ENCODE data around the gene ANO9.

Gene ANO9, protein sequence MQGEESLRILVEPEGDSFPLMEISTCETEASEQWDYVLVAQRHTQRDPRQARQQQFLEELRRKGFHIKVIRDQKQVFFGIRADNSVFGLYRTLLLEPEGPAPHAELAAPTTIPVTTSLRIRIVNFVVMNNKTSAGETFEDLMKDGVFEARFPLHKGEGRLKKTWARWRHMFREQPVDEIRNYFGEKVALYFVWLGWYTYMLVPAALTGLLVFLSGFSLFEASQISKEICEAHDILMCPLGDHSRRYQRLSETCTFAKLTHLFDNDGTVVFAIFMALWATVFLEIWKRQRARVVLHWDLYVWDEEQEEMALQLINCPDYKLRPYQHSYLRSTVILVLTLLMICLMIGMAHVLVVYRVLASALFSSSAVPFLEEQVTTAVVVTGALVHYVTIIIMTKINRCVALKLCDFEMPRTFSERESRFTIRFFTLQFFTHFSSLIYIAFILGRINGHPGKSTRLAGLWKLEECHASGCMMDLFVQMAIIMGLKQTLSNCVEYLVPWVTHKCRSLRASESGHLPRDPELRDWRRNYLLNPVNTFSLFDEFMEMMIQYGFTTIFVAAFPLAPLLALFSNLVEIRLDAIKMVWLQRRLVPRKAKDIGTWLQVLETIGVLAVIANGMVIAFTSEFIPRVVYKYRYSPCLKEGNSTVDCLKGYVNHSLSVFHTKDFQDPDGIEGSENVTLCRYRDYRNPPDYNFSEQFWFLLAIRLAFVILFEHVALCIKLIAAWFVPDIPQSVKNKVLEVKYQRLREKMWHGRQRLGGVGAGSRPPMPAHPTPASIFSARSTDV

DNA sequence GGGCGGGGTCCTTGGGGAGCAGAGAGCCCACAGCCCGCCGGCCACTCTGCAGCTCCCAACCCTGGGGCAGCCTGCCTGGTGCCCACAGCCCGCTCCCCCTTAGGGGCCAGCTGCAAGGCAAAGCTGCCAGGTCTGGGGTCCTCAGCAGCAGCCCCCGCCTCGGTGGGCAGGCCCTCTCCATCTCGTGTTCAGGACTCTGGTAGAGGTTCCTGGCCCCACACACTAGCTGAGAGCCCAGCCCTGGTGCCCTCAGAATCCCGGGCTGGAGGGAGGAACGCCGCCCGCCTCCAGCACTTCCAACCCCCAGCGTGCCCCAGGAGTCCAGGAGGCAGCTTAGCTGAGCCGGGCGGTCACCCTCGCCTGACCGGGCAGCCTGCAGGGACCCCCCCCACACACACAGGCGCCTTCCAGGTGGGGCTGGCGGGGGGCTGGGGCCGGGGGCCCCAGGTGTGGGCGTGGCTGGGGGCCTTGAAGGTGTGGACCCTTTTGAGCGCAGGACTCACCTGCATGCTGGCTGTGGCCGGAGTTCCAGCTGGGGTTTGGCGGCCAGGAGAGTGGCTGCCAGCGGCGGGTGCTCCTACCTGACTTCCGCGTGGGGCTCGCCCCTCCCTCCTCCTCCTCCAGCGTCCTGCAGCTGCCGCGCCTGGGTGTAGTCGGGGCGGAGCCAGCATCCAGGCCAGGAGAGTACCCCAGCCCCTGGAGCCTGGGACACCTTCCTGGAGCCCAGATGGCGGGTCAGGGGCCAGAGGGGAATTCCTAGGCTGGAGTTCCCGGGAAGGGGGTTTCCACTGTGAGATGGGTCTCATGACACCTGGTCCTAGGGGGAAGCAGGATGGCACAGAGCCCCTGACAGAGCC is at the start of gene ANO9:
ANO9 (minus strand) TSS at position 594 of the 857 bp plus-strand sequence; CDS start at position 509, 85 bp downstream.
- peak; percentile 96 for DNase-seq

DNA sequence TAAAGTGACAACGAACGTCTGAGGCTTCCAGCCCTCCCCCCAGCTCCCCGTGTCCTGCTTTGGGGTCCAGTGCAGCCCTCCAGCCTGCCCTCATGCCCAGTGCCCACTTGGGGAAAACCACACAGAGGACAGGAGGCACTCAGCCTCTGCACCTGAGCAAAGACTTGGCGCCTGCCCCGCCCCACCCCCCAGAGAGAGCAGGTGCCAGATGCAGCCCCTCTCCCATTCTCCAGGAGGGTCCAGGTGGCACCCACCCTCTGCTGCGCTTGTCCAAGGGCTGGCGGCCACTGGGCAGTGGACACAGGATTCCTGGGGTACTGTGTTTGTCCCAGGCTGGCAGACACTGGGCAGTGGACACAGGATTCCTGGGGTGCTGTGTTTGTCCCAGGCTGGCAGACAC is 49.5 kb upstream of the ANO9 start:
- no peak for DNase-seq

DNA sequence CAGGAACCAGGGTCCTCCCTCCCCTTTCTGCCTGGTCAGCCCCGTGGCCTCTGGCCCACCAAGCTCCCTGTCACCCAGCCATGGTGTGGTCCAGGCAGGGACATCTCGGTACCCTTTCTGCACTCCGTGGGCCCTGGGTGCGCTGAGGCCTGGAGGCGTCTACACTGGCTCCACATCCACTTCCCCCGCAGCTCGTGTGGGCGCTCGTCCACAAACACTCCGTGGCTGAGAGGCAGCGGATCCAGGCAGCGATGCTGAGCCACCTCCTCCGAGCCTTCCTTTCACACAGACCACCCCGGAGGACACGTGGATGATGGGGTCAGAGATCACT is 49.1 kb upstream of the ANO9 start:
- DNase-seq, result no peak

DNA sequence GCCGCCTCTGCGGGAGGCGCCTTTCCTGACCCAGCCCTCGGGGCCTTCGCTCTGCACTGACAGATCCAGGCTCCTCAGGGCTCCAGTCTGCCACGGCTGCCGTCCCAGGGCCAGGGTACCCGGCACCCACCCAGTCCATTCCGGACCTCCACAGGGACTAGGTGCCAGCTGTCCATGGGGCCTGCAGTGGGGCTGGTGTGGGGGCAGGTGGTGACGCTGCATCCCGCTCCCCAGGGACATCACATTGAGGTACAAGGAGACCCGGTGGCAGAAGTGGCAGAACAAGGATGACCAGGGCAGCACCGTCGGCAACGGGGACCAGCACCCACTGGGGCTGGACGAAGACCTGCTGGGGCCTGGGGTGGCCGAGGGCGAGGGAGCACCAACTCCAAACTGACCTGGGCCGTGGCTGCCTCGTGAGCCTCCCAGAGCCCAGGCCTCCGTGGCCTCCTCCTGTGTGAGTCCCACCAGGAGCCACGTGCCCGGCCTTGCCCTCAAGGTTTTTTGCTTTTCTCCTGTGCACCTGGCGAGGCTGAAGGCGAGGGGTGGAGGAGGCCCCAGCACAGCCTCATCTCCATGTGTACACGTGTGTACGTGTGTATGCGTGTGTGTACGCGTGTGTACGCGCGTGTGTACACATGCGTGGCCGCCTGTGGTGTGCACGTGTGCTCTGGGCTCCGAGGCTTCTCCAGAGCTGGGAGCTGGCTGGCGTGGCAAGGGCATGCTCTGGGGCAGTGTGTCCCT is 48.5 kb upstream of the ANO9 start:
- no peak for DNase-seq

DNA sequence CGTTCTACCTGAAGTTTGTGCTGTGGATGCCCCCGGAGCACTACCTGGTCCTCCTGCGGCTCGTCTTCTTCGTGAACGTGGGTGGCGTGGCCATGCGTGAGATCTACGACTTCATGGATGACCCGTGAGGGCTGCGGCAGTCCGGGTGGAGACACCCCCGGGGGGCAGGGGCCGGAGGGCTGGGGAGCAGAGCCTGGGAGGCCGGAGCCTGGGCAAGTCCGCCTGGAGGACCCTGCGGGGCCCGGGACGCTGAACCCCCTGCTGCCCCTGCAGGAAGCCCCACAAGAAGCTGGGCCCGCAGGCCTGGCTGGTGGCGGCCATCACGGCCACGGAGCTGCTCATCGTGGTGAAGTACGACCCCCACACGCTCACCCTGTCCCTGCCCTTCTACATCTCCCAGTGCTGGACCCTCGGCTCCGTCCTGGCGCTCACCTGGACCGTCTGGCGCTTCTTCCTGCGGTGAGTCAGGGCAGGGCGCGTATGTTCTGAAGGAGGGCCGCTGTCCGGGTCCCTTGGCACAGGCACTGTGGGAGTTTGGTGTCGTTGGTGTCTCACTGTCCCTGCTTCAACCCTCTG is 47.9 kb upstream of the ANO9 start:
- DNase-seq, result no peak

DNA sequence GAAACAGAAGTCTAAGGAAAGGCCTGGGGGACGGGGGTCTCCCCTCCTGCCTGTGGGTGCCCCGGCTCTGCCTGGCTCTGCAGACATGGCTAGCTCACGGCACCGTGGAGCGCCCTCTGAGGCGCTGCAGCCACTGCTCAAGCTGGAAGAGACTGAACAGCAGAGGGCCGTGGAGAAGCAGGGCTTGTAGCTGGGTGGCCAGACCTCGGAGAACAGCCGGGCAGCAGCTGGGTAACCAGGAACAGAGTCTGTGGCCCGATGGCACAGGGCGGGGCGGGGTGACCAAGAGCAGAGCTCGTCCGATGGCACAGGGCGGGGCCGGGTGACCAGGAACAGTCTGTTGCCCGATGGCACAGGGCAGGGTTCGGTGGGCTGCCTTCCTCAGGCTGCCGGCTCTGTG is 47.2 kb upstream of the ANO9 start:
- DNase-seq, result peak; percentile 34

DNA sequence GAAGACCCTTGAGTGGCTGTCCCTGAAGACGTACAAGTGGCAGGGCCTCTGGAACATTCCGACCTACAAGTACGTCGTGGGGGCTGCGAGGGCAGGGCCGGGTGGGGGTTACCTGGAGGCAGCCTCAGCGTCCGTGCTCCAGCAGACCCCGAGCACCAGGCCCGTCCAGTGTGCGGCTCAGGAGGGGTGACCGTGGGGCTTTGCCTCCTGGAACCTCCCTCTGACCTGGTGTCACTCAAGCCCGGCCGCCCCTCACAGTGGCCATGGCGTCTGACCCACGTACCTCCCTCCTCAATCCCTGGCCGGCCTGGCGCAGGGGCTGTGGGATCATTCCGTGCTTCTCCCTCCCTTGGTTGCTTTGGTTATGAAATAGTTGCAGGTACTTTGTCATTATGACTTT is 46.8 kb upstream of the ANO9 start:
- no peak for DNase-seq

DNA sequence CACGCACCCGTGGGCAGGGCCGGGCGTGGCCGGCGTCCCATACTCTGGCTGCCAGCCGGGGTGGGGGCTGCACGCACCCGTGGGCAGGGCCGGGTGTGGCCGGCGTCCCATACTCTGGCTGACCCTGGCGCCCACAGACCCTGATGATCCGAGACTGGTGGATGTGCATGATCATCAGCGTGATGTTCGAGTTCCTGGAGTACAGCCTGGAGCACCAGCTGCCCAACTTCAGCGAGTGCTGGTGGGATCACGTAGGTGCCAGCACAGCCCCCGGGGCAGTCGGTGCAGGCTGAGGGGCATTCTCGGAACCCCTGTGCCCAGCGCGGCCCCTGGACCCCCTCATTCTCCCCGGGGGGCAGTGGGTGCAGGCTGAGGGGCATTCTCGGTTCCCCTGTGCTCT is 46.3 kb upstream of the ANO9 start:
- DNase-seq, result no peak

DNA sequence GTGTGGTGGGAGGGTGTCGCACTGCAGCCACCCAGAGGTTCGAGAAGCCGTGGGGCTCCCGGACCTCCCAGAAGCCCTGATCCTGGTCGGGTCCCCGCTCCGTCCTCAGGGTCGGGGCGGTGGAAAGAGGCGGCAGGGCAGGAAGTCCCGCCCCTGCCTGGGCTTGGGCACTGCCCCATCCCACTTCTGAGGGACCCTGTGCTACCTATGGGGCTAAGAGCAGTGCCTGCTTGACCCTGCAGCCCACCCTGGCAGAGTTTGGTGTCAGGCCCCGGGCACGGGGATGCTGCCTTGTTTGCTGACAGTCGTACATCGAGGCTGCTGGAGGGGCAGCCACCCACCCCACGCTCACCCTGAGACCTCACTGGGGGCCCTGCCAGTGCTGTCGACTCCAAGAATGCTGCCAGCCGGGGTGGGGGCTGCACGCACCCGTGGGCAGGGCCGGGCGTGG is 45.8 kb upstream of the ANO9 start:
- DNase-seq, result no peak

DNA sequence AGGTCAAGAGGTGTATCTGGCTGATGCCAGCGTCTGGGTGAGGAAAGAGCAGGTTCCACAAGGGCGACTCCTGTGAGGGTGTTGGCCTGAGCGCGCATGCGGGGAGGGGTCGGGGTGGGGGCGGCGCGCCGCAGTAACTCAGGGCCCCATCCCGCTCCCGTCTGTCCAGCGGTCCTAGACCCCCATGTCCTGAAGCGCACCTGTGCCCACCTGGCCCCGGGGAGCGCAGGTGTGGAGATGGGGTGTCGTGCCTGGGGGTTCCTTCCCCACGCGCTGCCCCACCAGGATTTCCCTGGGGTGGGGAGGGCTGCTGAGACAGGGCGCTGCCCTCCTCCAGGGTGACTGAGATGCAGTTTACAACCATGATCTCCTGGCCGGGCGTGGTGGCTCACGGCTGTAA is 44.4 kb upstream of the ANO9 start:
- no peak for DNase-seq

DNA sequence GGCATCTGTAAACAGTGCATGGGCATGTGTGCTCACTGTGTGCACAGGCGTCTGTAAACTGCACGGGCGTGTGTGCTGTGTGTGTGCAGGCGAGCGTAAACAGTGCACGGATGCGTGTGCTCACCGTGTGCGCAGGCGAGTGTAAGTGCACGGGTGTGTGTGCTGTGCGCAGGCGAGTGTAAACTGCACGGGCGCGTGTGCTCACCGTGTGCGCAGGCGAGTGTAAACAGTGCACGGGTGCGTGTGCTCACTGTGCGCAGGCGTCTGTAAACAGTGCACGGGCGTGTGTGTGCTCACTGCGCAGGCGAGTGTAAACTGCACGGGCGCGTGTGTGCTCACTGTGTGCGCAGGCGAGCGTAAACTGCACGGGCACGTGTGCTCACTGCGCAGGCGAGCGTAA is 42.8 kb upstream of the ANO9 start:
- no peak for DNase-seq

DNA sequence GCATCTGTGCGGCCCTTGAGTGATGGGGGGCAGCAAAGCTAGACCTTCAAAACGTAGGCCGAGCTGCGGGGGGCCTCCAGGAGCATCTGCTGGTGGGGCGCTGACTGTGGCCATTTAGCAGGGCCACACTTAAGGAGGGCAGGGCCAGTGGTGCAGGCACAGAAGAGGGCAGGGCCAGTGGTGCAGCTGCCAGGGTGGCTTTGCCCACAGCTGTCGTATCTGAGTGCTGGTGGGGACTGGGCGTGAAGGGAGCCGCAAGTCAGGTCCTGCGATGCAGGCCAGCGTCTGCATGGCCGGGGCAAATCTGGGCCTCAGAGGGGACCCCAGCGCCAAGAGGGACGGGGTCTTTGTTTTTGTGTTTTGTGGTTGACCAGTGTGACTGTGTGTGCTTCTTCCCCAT is 37.5 kb upstream of the ANO9 start:
- DNase-seq, result no peak

DNA sequence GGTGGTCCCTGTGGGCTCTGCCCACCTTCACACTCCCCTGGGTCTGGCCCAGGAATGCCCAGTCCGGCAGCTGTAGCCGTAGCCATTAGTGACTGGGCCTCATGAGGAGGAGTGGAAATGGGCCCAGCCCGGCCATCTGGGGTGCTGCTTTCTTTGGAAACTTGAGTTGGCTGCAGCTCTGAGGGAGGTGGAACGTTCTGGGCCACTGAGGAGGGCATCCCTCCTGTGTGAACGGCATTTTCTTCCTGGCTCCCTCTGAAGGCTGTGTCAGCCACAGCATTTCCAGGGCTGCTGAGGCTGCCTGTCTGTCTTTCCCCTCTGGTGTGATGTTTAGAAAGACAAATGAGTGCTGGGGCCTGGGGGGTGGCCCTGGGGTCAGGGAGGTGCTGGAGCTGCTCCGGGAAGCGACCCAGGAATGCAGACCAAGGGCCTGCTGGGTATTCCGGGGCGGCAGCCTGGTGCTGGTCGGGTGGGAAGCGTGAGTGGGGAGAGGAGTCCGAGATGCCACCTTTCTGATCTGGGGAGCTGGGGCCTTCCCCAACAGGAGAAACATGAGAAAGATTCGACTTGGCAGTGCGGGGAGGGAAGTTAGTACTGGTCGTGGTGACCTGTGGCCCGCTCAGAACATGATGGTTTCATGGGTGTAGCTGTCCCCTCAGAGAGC is 35.4 kb upstream of the ANO9 start:
- DNase-seq, result no peak

DNA sequence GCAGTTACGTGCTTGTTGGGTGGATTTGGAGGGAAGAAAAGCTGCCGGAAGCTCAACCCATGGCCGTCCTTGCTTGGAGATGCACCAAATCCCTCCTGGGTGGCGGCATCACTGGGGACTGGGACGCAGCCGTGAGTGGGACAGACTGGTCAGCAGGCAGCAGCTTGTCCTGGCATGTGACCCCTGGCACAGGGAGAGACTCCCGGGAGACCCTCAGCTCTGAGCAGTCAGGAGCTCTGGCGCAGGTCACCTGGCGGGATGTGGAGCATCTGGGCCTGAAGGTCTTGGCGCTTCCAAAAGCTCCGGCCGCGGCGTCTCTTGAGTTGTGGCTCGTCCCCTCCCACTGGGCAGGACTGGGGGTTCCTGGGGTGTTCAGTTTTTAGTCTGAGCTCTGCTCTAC is 34.6 kb upstream of the ANO9 start:
- no peak for DNase-seq

DNA sequence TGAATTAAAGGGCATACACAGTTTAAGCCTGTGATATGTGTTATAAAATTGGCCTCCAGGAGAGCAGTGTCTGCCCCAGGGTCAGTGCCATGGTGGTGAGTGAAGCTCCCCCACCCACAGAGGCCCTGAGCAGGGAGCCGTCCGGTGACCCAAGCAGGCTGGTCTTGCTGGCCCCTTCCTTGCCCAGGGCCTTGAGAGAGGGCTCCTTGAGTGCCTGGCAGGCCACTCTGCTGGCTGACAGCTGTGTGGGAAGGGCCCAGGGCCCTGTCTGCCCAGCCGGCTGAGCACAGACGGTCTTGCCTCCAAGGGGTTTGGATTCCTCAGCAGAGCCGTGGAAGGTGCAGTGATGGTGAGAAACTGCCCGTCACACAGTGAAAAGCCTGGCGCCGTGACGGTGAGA is 34.1 kb upstream of the ANO9 start:
- DNase-seq, result no peak

DNA sequence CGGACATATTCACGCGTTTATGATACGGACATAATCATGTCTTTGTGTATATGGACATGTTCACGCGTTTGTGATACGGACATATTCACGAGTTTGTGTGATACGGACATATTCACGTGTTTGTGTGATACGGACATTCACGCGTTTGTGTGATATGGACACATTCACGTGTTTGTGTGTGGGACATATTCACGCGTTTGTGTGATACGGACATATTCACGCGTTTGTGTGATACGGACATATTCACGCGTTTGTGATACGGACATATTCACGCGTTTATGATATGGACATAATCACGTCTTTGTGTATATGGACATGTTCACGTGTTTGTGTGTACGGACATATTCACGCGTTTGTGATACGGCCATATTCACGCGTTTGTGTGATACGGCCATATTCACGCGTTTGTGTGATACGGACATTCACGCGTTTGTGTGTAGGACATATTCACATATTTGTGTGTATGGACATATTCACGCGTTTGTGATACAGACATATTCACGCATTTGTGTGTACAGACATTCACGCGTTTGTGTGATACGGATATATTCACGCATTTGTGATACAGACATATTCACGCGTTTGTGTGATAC is 33.2 kb upstream of the ANO9 start:
- DNase-seq, result no peak

DNA sequence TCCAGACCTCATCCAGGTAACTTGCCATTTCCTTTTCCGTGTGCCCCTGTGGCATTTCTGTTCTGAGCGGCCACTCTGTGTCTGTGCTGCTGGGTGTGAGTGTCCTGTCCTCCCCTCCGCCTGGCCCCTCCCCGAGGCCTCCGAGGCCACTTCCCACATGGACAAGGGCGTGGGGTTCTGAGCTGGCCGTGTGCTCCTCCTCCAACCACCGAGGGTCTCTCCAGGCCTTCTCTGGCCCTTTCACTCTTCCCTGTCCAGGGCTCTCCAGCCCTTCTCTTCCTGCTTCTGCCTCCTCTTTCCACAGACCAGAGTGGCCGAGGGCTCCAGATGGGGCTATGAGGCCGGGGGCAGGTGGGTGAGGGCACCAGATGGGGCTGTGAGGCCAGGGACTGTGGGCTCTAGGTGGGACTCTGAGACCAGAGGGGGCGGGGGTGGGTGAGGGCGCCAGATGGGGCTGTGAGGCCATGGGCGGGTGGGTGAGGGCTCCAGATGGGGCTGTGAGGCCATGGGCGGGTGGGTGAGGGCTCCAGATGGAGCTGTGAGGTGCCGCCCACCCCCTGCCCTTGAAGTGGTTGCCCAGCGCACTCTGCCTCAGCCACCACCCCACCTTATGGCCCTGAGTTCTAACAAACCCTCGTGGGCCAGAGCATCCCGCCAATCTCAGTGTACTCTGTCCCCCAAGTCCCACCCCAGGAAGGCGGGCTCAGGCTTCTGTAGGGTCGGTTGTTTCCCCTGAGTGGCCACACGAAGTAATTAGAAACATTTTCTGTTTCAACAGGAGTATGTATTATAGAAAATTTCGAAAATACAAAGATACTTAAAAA is 32.4 kb upstream of the ANO9 start:
- DNase-seq, result no peak

DNA sequence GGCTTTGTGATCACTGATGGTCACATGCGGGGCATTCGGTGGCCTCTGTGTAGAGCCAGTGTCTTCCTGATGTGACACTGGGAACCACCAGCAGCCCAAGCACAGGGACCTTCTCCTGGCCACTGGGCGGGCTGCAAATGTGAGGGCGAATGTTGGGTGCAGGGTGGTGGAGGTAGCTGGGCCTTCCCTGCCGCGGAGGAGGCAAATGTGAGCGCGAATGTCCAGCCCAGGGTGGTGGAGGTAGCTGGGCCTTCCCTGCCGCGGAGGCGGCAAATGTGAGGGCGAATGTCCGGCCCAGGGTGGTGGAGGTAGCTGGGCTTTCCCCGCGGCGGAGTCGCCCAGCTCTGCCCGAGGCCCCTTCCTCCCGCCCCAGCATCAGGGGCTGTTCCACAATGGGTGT is 31.6 kb upstream of the ANO9 start:
- no peak for DNase-seq

DNA sequence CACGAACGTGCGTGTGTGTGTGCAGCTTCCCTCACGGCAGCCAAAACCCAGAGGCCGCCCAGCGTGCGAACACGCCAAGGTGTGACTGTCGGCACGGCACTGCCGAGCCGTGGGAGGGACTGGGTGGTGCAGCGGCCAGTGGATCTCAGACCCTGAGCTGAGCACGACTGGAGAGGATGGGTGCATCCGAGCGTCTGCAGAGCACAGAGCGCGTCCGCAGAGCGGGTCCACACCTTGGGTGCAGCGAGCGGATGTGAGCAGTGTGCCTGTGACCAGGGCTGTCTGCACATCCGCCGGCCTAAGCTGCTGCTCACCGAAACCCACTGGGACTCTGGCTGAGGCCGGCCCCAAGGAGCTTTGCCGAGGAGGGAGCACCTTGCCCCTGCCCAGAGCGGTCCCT is 31.0 kb upstream of the ANO9 start:
- no peak for DNase-seq

DNA sequence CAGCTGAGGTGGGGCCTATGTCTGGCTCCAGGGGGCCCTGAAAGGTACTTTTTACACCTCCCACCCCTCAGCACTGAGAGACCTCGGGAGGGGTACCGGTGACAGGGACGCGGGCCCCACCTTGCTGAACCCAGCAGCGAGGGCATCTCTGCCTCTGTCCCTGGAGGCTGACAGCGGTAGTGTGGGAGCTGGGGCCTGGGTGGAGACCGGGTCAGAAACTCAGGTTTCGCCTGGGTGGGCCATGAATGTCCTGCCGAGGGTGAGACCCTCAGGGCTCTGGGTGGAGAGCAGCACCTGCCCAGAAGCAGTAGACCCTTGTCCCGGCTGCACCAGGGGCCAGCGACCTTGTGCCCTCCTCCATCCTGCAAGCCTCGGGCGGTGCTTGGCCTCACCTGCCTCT is 30.5 kb upstream of the ANO9 start:
- DNase-seq, result no peak
